Activated CD4-positive, alpha-beta T cell treated with anti-CD3 and anti-CD28 coated beads for 48 hours (primary cell): Measurements from ENCODE around the gene DHRSX.
"Not testable (repeated sequence)": the region's sequence is repeated elsewhere in the genome, so short reads cannot be mapped to it uniquely, and the experiment has no call there.

Experiments used
- DNase-seq: peaks from one replicate; pipeline ENCODE4 v3.0.0-alpha.2; 2020

Gene DHRSX

GRCh38 chrX:2473064-2473463 lies 27.7 kb downstream of the DHRSX start:
- not testable (repeated sequence) for DNase-seq

GRCh38 chrX:2471641-2472040 lies 29.1 kb downstream of the DHRSX start:
- DNase-seq: no peak

GRCh38 chrX:2471126-2471525 lies 29.6 kb downstream of the DHRSX start:
- DNase-seq: not testable (repeated sequence)

- DNase-seq: not testable (repeated sequence)
These were observed 30.9 kb downstream of the DHRSX start for GRCh38 chrX:2469852-2470251.

GRCh38 chrX:2469196-2469685 lies 31.5 kb downstream of the DHRSX start:
- DNase-seq: no peak

GRCh38 chrX:2468261-2469195 lies 32.2 kb downstream of the DHRSX start:
- DNase-seq: no peak

- DNase-seq: no peak
These were observed 33.7 kb downstream of the DHRSX start for GRCh38 chrX:2466876-2467656.

- DNase-seq: no peak
These were observed 36.1 kb downstream of the DHRSX start for GRCh38 chrX:2464677-2465166.

- DNase-seq: no peak
These were observed 36.7 kb downstream of the DHRSX start for GRCh38 chrX:2463973-2464676.

- DNase-seq: not testable (repeated sequence)
These were observed 37.3 kb downstream of the DHRSX start for GRCh38 chrX:2463481-2463880.

- DNase-seq: no peak
These were observed 38.0 kb downstream of the DHRSX start for GRCh38 chrX:2462780-2463179.

GRCh38 chrX:2462074-2462473 lies 38.7 kb downstream of the DHRSX start:
- no peak for DNase-seq

- no peak for DNase-seq
These were observed 39.1 kb downstream of the DHRSX start for GRCh38 chrX:2461711-2462016.

GRCh38 chrX:2460821-2461710 lies 39.7 kb downstream of the DHRSX start:
- not testable (repeated sequence) for DNase-seq

GRCh38 chrX:2460048-2460447 lies 40.7 kb downstream of the DHRSX start:
- not testable (repeated sequence) for DNase-seq

- DNase-seq: no peak
These were observed 42.5 kb downstream of the DHRSX start for GRCh38 chrX:2458309-2458708.

- no peak for DNase-seq
These were observed 43.3 kb downstream of the DHRSX start for GRCh38 chrX:2457289-2458133.

- DNase-seq: not testable (repeated sequence)
These were observed 44.7 kb downstream of the DHRSX start for GRCh38 chrX:2456091-2456490.

GRCh38 chrX:2454620-2455019 lies 46.2 kb downstream of the DHRSX start:
- not testable (repeated sequence) for DNase-seq

GRCh38 chrX:2452799-2453198 lies 48.0 kb downstream of the DHRSX start:
- no peak for DNase-seq

- DNase-seq: no peak
These were observed 48.4 kb downstream of the DHRSX start for GRCh38 chrX:2452317-2452784.
